Activated CD8-positive, alpha-beta memory T cell treated with anti-CD3 and anti-CD28 coated beads, Interleukin-2, amount 10 ng/mL, durations not matched to agents 7 days and 5 days (primary cell): ENCODE measurements around the gene ASTN2. TPM values are rescaled to one million over a fixed set of nuclear protein-coding genes. Genes with fewer than 3 reads are reported as not detected.

Experiments
- ATAC-seq: fragments of 150-1000 bp; cut with Tn5 transposase; one replicate; pipeline ENCODE4 v1.10.0; 2021; ENCODE audit warnings: moderate library complexity
- CTCF ChIA-PET: fragments of 350-600 bp; sonication (Branson Sonifier 250); formaldehyde crosslinking; loops from one replicate; lab custom pipeline; 2021; ENCODE audit warnings: antibody characterized with exemption; lab: Charles Lee
- DNase-seq: peaks from one replicate; pipeline ENCODE4 v3.0.0-alpha.2; 2020
- H3K27ac Mint-ChIP-seq: one replicate; pipeline ENCODE4 v1.8.0; 2021; ENCODE audit warnings: mild to moderate bottlenecking, mixed read lengths
- H3K27me3 Mint-ChIP-seq: one replicate; pipeline ENCODE4 v1.8.0; 2021; ENCODE audit warnings: mixed read lengths
- H3K36me3 Mint-ChIP-seq: one replicate; pipeline ENCODE4 v1.8.0; 2021; ENCODE audit warnings: mild to moderate bottlenecking, mixed read lengths
- H3K4me1 Mint-ChIP-seq: one replicate; pipeline ENCODE4 v1.8.0; 2021; ENCODE audit warnings: mixed read lengths
- H3K4me3 Mint-ChIP-seq: one replicate; pipeline ENCODE4 v1.8.0; 2021; ENCODE audit warnings: mild to moderate bottlenecking, moderate library complexity, mixed read lengths
- H3K9me3 Mint-ChIP-seq: one replicate; pipeline ENCODE4 v1.8.0; 2022; ENCODE audit warnings: low read depth, mixed read lengths
- total RNA-seq, 2 experiments: library from RNA; stranded (reverse); gene quantifications; one replicate each; pipeline ENCODE4 v1.2.3, GENCODE V29; 2021

ASTN2 gene
- total RNA-seq, 2 experiments from 2014 or later = 4.0 to 5.4 TPM

DNA sequence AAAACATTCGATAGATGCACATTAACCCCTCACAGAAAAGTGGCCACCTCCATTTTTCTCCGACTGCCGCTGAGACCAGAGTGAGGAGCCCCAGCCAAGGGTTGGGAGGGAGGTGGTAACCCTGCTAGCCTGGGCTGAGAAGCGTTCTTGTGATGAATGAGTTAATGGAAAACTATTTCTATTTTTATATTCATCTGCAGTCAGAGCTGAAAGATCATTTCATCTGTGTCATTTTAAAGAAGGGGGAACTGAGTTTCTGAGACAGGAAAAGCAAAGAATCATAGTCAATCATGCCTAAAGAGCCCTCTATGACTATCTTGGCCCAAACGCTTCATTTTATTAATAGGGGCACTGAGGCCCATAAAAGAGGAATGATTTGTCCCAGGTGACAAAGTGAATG is 1031.7 kb downstream of the ASTN2 start:
- no peak for ATAC-seq
- no peak for DNase-seq
- CTCF ChIA-PET = no interaction called here
- H3K4me3 Mint-ChIP-seq = no peak overlapping the region
- H3K9me3 Mint-ChIP-seq = no peaks in the 10 kb centered on the region
- H3K4me1 Mint-ChIP-seq = peaks cover 3% of the 10 kb centered on the region
- no peaks in the 10 kb centered on the region for H3K36me3 Mint-ChIP-seq
- no peaks in the 10 kb centered on the region for H3K27me3 Mint-ChIP-seq
- H3K27ac Mint-ChIP-seq = no peak overlapping the region

- no peaks in the 10 kb centered on the region for H3K36me3 Mint-ChIP-seq
Measured at GRCh38 chr9:116382053-116382452, 1032.8 kb downstream of the ASTN2 start.

GRCh38 chr9:116381350-116381749 is 1033.5 kb downstream of the ASTN2 start:
- DNase-seq = no peak
- no peaks in the 10 kb centered on the region for H3K9me3 Mint-ChIP-seq
- no peak overlapping the region for H3K4me3 Mint-ChIP-seq
- H3K27me3 Mint-ChIP-seq = no peaks in the 10 kb centered on the region
- H3K4me1 Mint-ChIP-seq = no peaks in the 10 kb centered on the region
- CTCF ChIA-PET = no interaction called here
- H3K36me3 Mint-ChIP-seq = no peaks in the 10 kb centered on the region
- no peak for ATAC-seq
- no peak overlapping the region for H3K27ac Mint-ChIP-seq

More at GRCh38 chr9:116382053-116382452, 1032.8 kb downstream of the ASTN2 start:
- CTCF ChIA-PET = no interaction called here
- ATAC-seq (no peak), DNase-seq (no peak)
- Mint-ChIP-seq H3K4me3 (no peak overlapping the region), H3K4me1 (no peaks in the 10 kb centered on the region), H3K9me3 (no peaks in the 10 kb centered on the region), H3K27ac (no peak overlapping the region), H3K27me3 (no peaks in the 10 kb centered on the region)

DNA sequence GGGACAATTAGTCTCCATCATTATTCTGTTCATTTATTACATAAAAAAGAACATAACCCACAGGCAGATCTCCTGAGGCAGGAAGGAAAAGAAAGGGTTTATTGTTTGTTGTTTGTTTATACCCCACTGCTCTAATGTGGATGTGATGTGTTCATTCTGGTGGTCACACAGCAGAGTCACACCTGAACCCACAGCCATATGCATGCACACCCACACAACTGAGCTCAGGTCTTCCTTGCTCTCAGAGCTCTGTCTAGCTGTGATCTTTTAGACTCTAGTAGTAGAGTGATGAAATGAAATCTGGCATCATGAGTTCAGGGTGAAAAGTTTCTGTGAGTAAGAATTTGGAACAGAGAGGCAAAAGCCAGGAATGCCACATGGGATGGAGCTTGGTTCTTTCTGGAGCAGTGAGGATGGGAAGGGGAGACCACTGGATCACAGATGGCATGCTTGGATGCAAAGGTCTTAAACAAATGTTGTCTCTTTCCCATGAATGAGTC is 1034.3 kb downstream of the ASTN2 start:
- no peaks in the 10 kb centered on the region for H3K27me3 Mint-ChIP-seq

DNA sequence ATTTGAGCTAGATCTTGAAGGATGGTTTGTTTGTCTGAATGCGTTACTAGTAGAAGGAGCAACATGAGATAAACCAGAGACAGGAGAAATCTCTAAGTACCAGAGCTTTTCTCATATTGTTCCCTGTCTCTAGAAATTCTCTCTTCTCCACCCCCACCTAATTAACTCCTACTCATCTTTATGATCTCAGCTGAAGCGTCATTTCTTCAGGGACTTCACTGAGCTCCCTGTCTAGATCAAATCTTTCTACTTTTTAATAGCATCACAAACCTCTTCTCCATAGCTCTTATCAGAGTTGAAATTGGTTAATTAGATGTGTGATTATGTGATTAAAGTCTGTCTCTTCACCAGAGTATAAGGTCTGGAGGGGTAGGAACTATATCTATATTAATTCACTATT is 1035.0 kb downstream of the ASTN2 start:
- no peaks in the 10 kb centered on the region for H3K9me3 Mint-ChIP-seq
- no peak overlapping the region for H3K4me3 Mint-ChIP-seq
- CTCF ChIA-PET = no interaction called here
- no peaks in the 10 kb centered on the region for H3K36me3 Mint-ChIP-seq
- no peaks in the 10 kb centered on the region for H3K27me3 Mint-ChIP-seq
- DNase-seq = no peak
- H3K27ac Mint-ChIP-seq = no peak overlapping the region
- no peak for ATAC-seq
- H3K4me1 Mint-ChIP-seq = no peaks in the 10 kb centered on the region

More for the DNA sequence above, 1034.3 kb downstream of the ASTN2 start:
- H3K36me3 Mint-ChIP-seq = no peaks in the 10 kb centered on the region
- ATAC-seq = no peak
- CTCF ChIA-PET = no interaction called here
- no peak overlapping the region for H3K4me3 Mint-ChIP-seq
- no peak overlapping the region for H3K27ac Mint-ChIP-seq
- no peaks in the 10 kb centered on the region for H3K9me3 Mint-ChIP-seq
- DNase-seq = no peak
- no peaks in the 10 kb centered on the region for H3K4me1 Mint-ChIP-seq

DNA sequence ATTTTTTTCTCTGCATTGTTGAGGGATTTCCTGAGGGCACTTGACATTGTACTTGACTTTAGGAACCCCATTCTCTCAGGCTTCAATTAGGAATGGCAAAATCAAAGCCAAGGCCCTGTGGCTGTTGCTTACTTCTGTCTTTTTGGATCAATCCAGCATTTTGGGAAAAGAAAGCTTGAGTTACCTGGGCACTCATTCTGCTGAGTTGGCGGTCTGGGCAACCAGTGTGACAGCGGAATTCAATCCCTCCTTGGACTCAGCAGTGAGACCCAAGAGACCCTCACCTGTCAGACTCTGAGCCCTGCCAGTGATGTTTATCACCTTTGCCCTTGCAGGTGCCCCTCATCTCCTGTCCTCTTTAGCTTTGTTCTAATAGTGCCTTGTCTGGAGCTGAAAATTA is 1036.0 kb downstream of the ASTN2 start:
- no peak overlapping the region for H3K4me3 Mint-ChIP-seq
- H3K4me1 Mint-ChIP-seq = no peaks in the 10 kb centered on the region
- H3K9me3 Mint-ChIP-seq = no peaks in the 10 kb centered on the region
- no peak overlapping the region for H3K27ac Mint-ChIP-seq
- DNase-seq (no peak), ATAC-seq (no peak)
- no peaks in the 10 kb centered on the region for H3K36me3 Mint-ChIP-seq
- CTCF ChIA-PET = no interaction called here
- no peaks in the 10 kb centered on the region for H3K27me3 Mint-ChIP-seq

GRCh38 chr9:116377179-116377798 is 1037.6 kb downstream of the ASTN2 start:
- CTCF ChIA-PET = no interaction called here
- ATAC-seq (no peak), DNase-seq (no peak)
- H3K4me3 Mint-ChIP-seq = no peak overlapping the region
- no peaks in the 10 kb centered on the region for H3K9me3 Mint-ChIP-seq
- H3K36me3 Mint-ChIP-seq = no peaks in the 10 kb centered on the region
- no peaks in the 10 kb centered on the region for H3K4me1 Mint-ChIP-seq
- H3K27me3 Mint-ChIP-seq = no peaks in the 10 kb centered on the region
- no peak overlapping the region for H3K27ac Mint-ChIP-seq
